HCT116 (cell line): ENCODE data around the gene CLCF1. TPM values are rescaled to one million over a fixed set of nuclear protein-coding genes. Genes with fewer than 3 reads are reported as not detected.

ENCODE experiments used
- ATAC-seq: fragments of 200-7000 bp; cut with Tn5 transposase; 2 replicates; pipeline ENCODE4 v1.9.1; 2020; ENCODE audit warnings: mild to moderate bottlenecking, moderate library complexity
- BruUV-seq: library from RNA; stranded (reverse); fragments of 400-500 nt; replicated peaks from 2 replicates; lab custom pipeline; 2021; lab: Mats Ljungman, UMichigan
- CTCF ChIA-PET: fragments of 300-600 bp; sonication (Branson Sonifier 250); formaldehyde crosslinking; loops from one replicate; lab custom pipeline; 2021; ENCODE audit warnings: antibody characterized with exemption; lab: Charles Lee
- POLR2A ChIA-PET: fragments of 300-600, 350-600 bp; sonication (Branson Sonifier 250); formaldehyde crosslinking; loops from one replicate; lab custom pipeline; 2021; ENCODE audit warnings: antibody characterized with exemption; lab: Charles Lee
- RAD21 ChIA-PET, 2 experiments: fragments of 300-600 bp; sonication (Branson Sonifier 250); formaldehyde crosslinking; loops; one replicate each; lab custom pipeline; 2023; ENCODE audit warnings: low total read pairs in 2 of 2; ENCODE audit not compliant: uncharacterized antibody in 2 of 2, unreplicated experiment in 2 of 2, low non-redundant PET in 1 of 2; lab: Charles Lee
- DNase-seq: peaks from one replicate; pipeline ENCODE4 v3.0.0-alpha.2; 2010; ENCODE audit warnings: low read depth, low spot score
- H2AFZ ChIP-seq: fragments of 200-600 bp; shearing (Covaris generic), sonication (generic); 2 replicates; pipeline ENCODE4 v1.6.1; 2017; ENCODE audit warnings: low read depth, mixed run types, mixed read lengths, antibody characterized with exemption, low read length; ENCODE audit not compliant: poor library complexity, severe bottlenecking
- H3K27ac ChIP-seq: 2 replicates; pipeline ENCODE4 v1.5.1; 2012; ENCODE audit warnings: low read depth, low read length
- H3K27me3 ChIP-seq: fragments of 200-600 bp; sonication (generic); 2 replicates; pipeline ENCODE4 v1.6.1; 2016; ENCODE audit warnings: mixed run types, low read length, mixed read lengths; ENCODE audit not compliant: insufficient read depth
- H3K36me3 ChIP-seq, 2 experiments: fragments of 200-500 bp in 1 of 2; fragments of 200-600 bp in 1 of 2; sonication (Bioruptor generic) in 1 of 2; sonication (generic) in 1 of 2; 2 replicates each; pipeline versions ENCODE4 v1.5.1 to v1.6.1; 2014 to 2016; ENCODE audit warnings: low read length in 2 of 2, inconsistent platforms in 1 of 2, mixed read lengths in 1 of 2, mixed run types in 1 of 2; ENCODE audit not compliant: insufficient read depth in 2 of 2, control insufficient read depth in 1 of 2
- H3K4me1 ChIP-seq, 2 experiments: fragments of 200-600 bp in 1 of 2; sonication (generic) in 1 of 2; 2 replicates each; pipeline versions ENCODE4 v1.5.1 to v1.6.1; 2012 to 2017; ENCODE audit warnings: low read length in 2 of 2, inconsistent platforms in 1 of 2, mild to moderate bottlenecking in 1 of 2, mixed read lengths in 1 of 2, mixed run types in 1 of 2, moderate library complexity in 1 of 2; ENCODE audit not compliant: insufficient read depth in 2 of 2, control insufficient read depth in 1 of 2
- H3K4me2 ChIP-seq: fragments of 200-600 bp; sonication (generic); 2 replicates; pipeline ENCODE4 v1.6.1; 2017; ENCODE audit warnings: mixed run types, low read length, mixed read lengths
- H3K4me3 ChIP-seq, 2 experiments: fragments of 200-600 bp in 1 of 2; sonication (generic) in 1 of 2; replicated peaks in 1 of 2; 2 replicates each; pipeline ENCODE4 v1.5.1; 2011 to 2016; ENCODE audit warnings: low read length in 2 of 2, control low read depth in 1 of 2, low read depth in 1 of 2, mild to moderate bottlenecking in 1 of 2, mixed read lengths in 1 of 2, mixed run types in 1 of 2
- H3K79me2 ChIP-seq: fragments of 200-600 bp; sonication (generic); 2 replicates; pipeline ENCODE4 v1.6.1; 2017; ENCODE audit warnings: mild to moderate bottlenecking, mixed run types, low read length, moderate library complexity, mixed read lengths; ENCODE audit not compliant: insufficient read depth
- H3K9ac ChIP-seq: fragments of 200-600 bp; sonication (generic); 2 replicates; pipeline ENCODE4 v1.6.1; 2016; ENCODE audit warnings: low read length, mixed read lengths
- H3K9me2 ChIP-seq: fragments of 200-600 bp; sonication (generic), shearing (Covaris generic); 2 replicates; pipeline ENCODE4 v1.6.1; 2017; ENCODE audit warnings: mixed run types, mild to moderate bottlenecking, moderate library complexity; ENCODE audit not compliant: insufficient read depth
- H3K9me3 ChIP-seq, 2 experiments: fragments of 200-500 bp in 1 of 2; fragments of 200-600 bp in 1 of 2; sonication (Bioruptor generic) in 1 of 2; sonication (generic) in 1 of 2; 2 replicates each; pipeline ENCODE4 v1.6.1; 2014 to 2017; ENCODE audit warnings: low read length in 2 of 2, mixed read lengths in 2 of 2, inconsistent platforms in 1 of 2, low read depth in 1 of 2, mild to moderate bottlenecking in 1 of 2, mixed run types in 1 of 2, moderate library complexity in 1 of 2; ENCODE audit not compliant: control insufficient read depth in 1 of 2, insufficient read depth in 1 of 2
- H4K20me1 ChIP-seq: fragments of 200-600 bp; sonication (generic), shearing (Covaris generic); 2 replicates; pipeline ENCODE4 v1.6.1; 2017; ENCODE audit warnings: mixed run types, mild to moderate bottlenecking, moderate library complexity; ENCODE audit not compliant: insufficient read depth
- CEBPB ChIP-seq: IDR thresholded peaks from 2 replicates; pipeline ENCODE4 v1.6.1; 2012; ENCODE audit warnings: low read depth
- ELF1 ChIP-seq: IDR thresholded peaks from 2 replicates; pipeline ENCODE4 v1.6.1; 2012; ENCODE audit warnings: low read depth, borderline replicate concordance
- EZH2 ChIP-seq: fragments of 200-600 bp; sonication (generic); IDR thresholded peaks from 2 replicates; pipeline ENCODE4 v1.6.1; 2017; ENCODE audit warnings: antibody characterized with exemption, mixed run types
- EZH2phosphoT487 ChIP-seq: fragments of 200-600 bp; IDR thresholded peaks from 2 replicates; pipeline ENCODE4 v1.6.1; 2018; ENCODE audit warnings: antibody characterized with exemption, borderline replicate concordance
- POLR2A ChIP-seq: IDR thresholded peaks from 2 replicates; pipeline ENCODE4 v1.7.0; 2011; ENCODE audit warnings: borderline replicate concordance; ENCODE audit not compliant: insufficient read depth, insufficient read length; ENCODE audit errors: extremely low read depth
- RAD21 ChIP-seq: IDR thresholded peaks from 2 replicates; pipeline ENCODE4 v1.6.1; 2012; ENCODE audit warnings: low read depth, mild to moderate bottlenecking
- SIN3A ChIP-seq: IDR thresholded peaks from 2 replicates; pipeline ENCODE4 v1.6.1; 2012; ENCODE audit warnings: low read depth
- SP1 ChIP-seq: IDR thresholded peaks from 2 replicates; pipeline ENCODE4 v1.6.1; 2012; ENCODE audit warnings: low read depth
- TCF7L2 ChIP-seq: IDR thresholded peaks from 2 replicates; pipeline ENCODE4 v1.7.0; 2011; ENCODE audit warnings: borderline replicate concordance, inconsistent platforms; ENCODE audit not compliant: insufficient read depth, insufficient read length; ENCODE audit errors: extremely low read depth
- YY1 ChIP-seq: IDR thresholded peaks from 2 replicates; pipeline ENCODE4 v1.6.1; 2011; ENCODE audit warnings: low read length, low read depth, moderate library complexity, mild to moderate bottlenecking; ENCODE audit not compliant: insufficient replicate concordance; ENCODE audit errors: extremely low read depth
- ZBTB33 ChIP-seq: IDR thresholded peaks from 2 replicates; pipeline ENCODE4 v1.6.1; 2011; ENCODE audit warnings: mild to moderate bottlenecking, low read length, moderate library complexity; ENCODE audit not compliant: insufficient replicate concordance; ENCODE audit errors: extremely low read depth
- ZFX ChIP-seq: fragments of 450-650 bp; IDR thresholded peaks from 2 replicates; pipeline ENCODE4 v1.6.1; 2017
- intact Hi-C: fragments of 100-400 bp; cut with micrococcal nuclease; formaldehyde crosslinking; loops from 2 replicates; pipeline ENCODE4 v1.10.0; 2022
- total RNA-seq: library from RNA; stranded (reverse); gene quantifications from one replicate; pipeline ENCODE4 v1.2.1, GENCODE V29; 2021; ENCODE audit not compliant: unreplicated experiment

CLCF1 gene
- total RNA-seq, 1 experiment from 2014 or later = 12.2 TPM

DNA sequence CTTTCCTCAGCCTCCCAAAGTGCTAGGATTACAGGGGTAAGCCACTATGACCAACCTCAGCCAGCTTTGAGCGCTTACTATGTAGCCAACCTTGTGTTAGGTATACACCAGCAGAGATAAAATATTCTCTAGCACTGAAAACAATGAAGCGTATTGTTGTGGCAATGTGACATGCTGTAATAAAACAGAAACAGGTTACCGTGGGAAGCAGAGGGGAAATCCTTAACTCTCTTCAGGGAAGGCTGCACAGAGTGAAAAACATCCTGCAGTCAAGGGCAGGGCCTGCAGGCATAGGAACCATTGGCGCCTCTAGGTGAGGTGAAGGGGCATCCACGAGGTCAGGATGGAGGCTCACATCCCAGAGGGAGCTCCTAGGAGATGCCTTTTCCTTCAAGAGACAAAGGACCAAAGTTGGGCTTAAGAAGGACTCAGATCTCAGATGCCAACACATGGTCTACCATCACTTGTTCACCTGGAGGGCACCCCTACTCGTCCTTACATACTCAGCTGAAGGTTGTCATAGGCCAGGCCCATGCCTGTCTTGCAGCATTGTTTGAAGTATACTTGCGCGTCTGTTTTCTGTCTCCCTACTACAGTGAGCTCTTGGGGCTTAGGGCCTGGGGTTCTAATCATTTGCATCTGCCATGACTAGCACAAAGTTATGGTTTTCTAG is 28.0 kb downstream of the CLCF1 start:
- POLR2A ChIA-PET = interaction anchor here (1.3 to 1.9 kb wide), 3 partner anchors 9 to 38 kb away, joined by 3 to 10 read pairs (median 3); partner anchors contain the start of gene POLD4
- Histone ChIP-seq H3K4me2 (peak overlapping the region; percentile 64), H3K27ac (peak overlapping the region; percentile 8; the same call in 1 of the 2 replicates), H3K9me3 (no peaks in the 10 kb centered on the region), H3K4me3 (no peak overlapping the region), H3K4me1 (peaks cover 11 to 44% of the 10 kb centered on the region in 2 experiments), H3K36me3 (no peaks in the 10 kb centered on the region), H4K20me1 (no peaks in the 10 kb centered on the region), H2AFZ (no peak overlapping the region), H3K9me2 (no peaks in the 10 kb centered on the region), H3K9ac (peak overlapping the region; percentile 5; the same call in 1 of the 2 replicates), H3K79me2 (no peaks in the 10 kb centered on the region), H3K27me3 (no peaks in the 10 kb centered on the region)
- ATAC-seq (peak; percentile 58), DNase-seq (no peak)
- BruUV-seq = no TSS peak
- RAD21 ChIA-PET = interaction anchor here (0.8 to 1.9 kb wide), 5 partner anchors 27 to 37 kb away, joined by 3 to 7 read pairs (median 4); no protein-coding TSS in a partner anchor
- TF ChIP-seq ZFX (peak; percentile 25), EZH2phosphoT487 (no peak)
- CTCF ChIA-PET = interaction anchor here (1.1 to 4.2 kb wide), 11 partner anchors 9 to 269 kb away, joined by 3 to 50 read pairs (median 4); partner anchors contain the start of genes CLCF1 and POLD4
- intact Hi-C loops = no loop called here

- no peaks in the 10 kb centered on the region for H3K27me3 ChIP-seq
- CTCF ChIA-PET = interaction anchor here (2.9 to 4.2 kb wide), 2 partner anchors 10 to 37 kb away, joined by 23 to 50 read pairs; partner anchors contain the start of gene POLD4
- BruUV-seq = no TSS peak
- DNase-seq = no peak
- TF ChIP-seq YY1 (no peak), TCF7L2 (no peak), RAD21 (no peak), CEBPB (no peak), SIN3A (no peak), ZFX (no peak), ELF1 (no peak), SP1 (no peak), POLR2A (no peak), EZH2 (no peak), ZBTB33 (no peak)
- TF ChIP-seq, all 23 proteins: peak for 0
- RAD21 ChIA-PET = no interaction called here
- Histone ChIP-seq H3K9ac (no peak overlapping the region), H3K9me2 (no peaks in the 10 kb centered on the region), H3K4me1 (peaks cover 11 to 41% of the 10 kb centered on the region in 2 experiments), H4K20me1 (no peaks in the 10 kb centered on the region), H3K9me3 (no peaks in the 10 kb centered on the region), H3K27ac (no peak overlapping the region), H3K79me2 (no peaks in the 10 kb centered on the region), H2AFZ (no peak overlapping the region), H3K4me3 (no peak overlapping the region), H3K4me2 (no peak overlapping the region), H3K36me3 (no peaks in the 10 kb centered on the region)
- no peak for ATAC-seq
- POLR2A ChIA-PET = interaction anchor here (0.7 to 1.9 kb wide), 2 partner anchors 10 to 464 kb away, joined by 3 to 10 read pairs; partner anchors contain the start of gene POLD4
- intact Hi-C loops = no loop called here
Observed at GRCh38 chr11:67344264-67344663, 29.1 kb downstream of the CLCF1 start.
